CD4-positive, alpha-beta T cell (primary cell): ENCODE measurements around the gene NFE2. TPM values are rescaled to one million over a fixed set of nuclear protein-coding genes. Genes with fewer than 3 reads are reported as not detected.
"Not testable (repeated sequence)": the region's sequence is repeated elsewhere in the genome, so short reads cannot be mapped to it uniquely, and the experiment has no call there.

Experiments used
- ATAC-seq: fragments of 200-7000 bp; cut with Tn5 transposase; one replicate; pipeline ENCODE4 v1.10.0; 2022; ENCODE audit warnings: mild to moderate bottlenecking; ENCODE audit not compliant: poor library complexity
- CTCF ChIA-PET: fragments of 350-600 bp; sonication (Branson Sonifier 250); formaldehyde crosslinking; loops from one replicate; lab custom pipeline; 2021; ENCODE audit warnings: antibody characterized with exemption, inconsistent platforms; lab: Charles Lee
- POLR2A ChIA-PET: fragments of 350-600 bp; sonication (Branson Sonifier 250); formaldehyde crosslinking; loops from one replicate; lab custom pipeline; 2021; ENCODE audit warnings: antibody characterized with exemption, inconsistent platforms; lab: Charles Lee
- DNase-seq, 14 experiments: peaks; one replicate each; pipeline ENCODE4 v3.0.0-alpha.2; 2013 to 2020; ENCODE audit warnings: mixed read lengths in 2 of 14
- H3K27ac ChIP-seq, 2 donors: one replicate each; pipeline versions ENCODE4 v1.5.1 to v1.7.0; 2013; ENCODE audit warnings: low read length in 2 of 2, low read depth in 1 of 2, mild to moderate bottlenecking in 1 of 2
- H3K27me3 ChIP-seq, 2 experiments: 1 replicate in 1 of 2; 2 replicates in 1 of 2; pipeline versions ENCODE4 v1.6.1 to v1.7.0; 2013; ENCODE audit warnings: low read length in 2 of 2, control low read depth in 1 of 2, mild to moderate bottlenecking in 1 of 2, moderate library complexity in 1 of 2; ENCODE audit not compliant: insufficient read depth in 2 of 2, control insufficient read depth in 1 of 2
- H3K36me3 ChIP-seq: one replicate; pipeline ENCODE4 v1.6.1; 2013; ENCODE audit warnings: low read length, control low read depth; ENCODE audit not compliant: insufficient read depth
- H3K4me1 ChIP-seq: one replicate; pipeline ENCODE4 v1.6.1; 2013; ENCODE audit warnings: low read length, control low read depth; ENCODE audit not compliant: insufficient read depth
- H3K4me3 ChIP-seq: one replicate; pipeline ENCODE4 v1.5.1; 2013; ENCODE audit warnings: mild to moderate bottlenecking, low read length, moderate library complexity
- H3K9me3 ChIP-seq, 2 experiments: 1 replicate in 1 of 2; 2 replicates in 1 of 2; pipeline versions ENCODE4 v1.6.1 to v1.7.0; 2013; ENCODE audit warnings: low read length in 2 of 2, mild to moderate bottlenecking in 2 of 2, control low read depth in 1 of 2, moderate library complexity in 1 of 2; ENCODE audit not compliant: control insufficient read depth in 1 of 2, insufficient read depth in 1 of 2
- H3K27ac Mint-ChIP-seq: one replicate; pipeline ENCODE4 v1.8.0; 2020; ENCODE audit warnings: mixed read lengths
- H3K27me3 Mint-ChIP-seq: one replicate; pipeline ENCODE4 v1.8.0; 2021; ENCODE audit warnings: mixed read lengths
- H3K36me3 Mint-ChIP-seq: one replicate; pipeline ENCODE4 v1.8.0; 2021; ENCODE audit warnings: low read depth, mixed read lengths
- H3K4me1 Mint-ChIP-seq: one replicate; pipeline ENCODE4 v1.8.0; 2021; ENCODE audit warnings: low read depth, mixed read lengths
- H3K4me3 Mint-ChIP-seq: one replicate; pipeline ENCODE4 v1.8.0; 2020; ENCODE audit warnings: mild to moderate bottlenecking, mixed read lengths
- H3K9me3 Mint-ChIP-seq: one replicate; pipeline ENCODE4 v1.8.0; 2020; ENCODE audit warnings: mixed read lengths
- intact Hi-C, 2 experiments: fragments of 100-400 bp; cut with DNase I in 1 of 2; cut with micrococcal nuclease in 1 of 2; formaldehyde crosslinking; loops; one replicate each; pipeline versions ENCODE4 v1.15.1 to v1.9.0; 2023 to 2025; cut with DNase I, micrococcal nuclease
- total RNA-seq, 174 experiments: library from RNA in 2 of 174; stranded (reverse) in 2 of 174; gene quantifications; one replicate each; pipeline ENCODE4 v1.2.3 and lab custom pipeline; 2021 to 2026
- TF ChIP-seq, protein P1 (sequence below): fragments of 200-600 bp; IDR thresholded peaks from one replicate; pipeline ENCODE4 v1.8.0; 2022; ENCODE audit warnings: antibody characterized with exemption, mild to moderate bottlenecking

The NFE2 gene
- total RNA-seq, 2 experiments from 2014 or later, result 0.20 TPM; not detected in 1

GRCh38 chr12:54328595-54329337, 28.0 kb upstream of the NFE2 start:
- peaks cover 4% of the 10 kb centered on the region for H3K36me3 ChIP-seq
- H3K27ac ChIP-seq, result no peak overlapping the region
- no peaks in the 10 kb centered on the region for H3K27me3 ChIP-seq
- peaks cover 63% of the 10 kb centered on the region for H3K4me1 Mint-ChIP-seq
- POLR2A ChIA-PET, result interaction anchor here (1.2 to 2.8 kb wide), 2 partner anchors 30 to 49 kb away, joined by 5 to 8 read pairs; partner anchors contain the start of genes CBX5 and HNRNPA1
- H3K27me3 Mint-ChIP-seq, result no peaks in the 10 kb centered on the region
- no peak for ATAC-seq
- H3K4me3 ChIP-seq, result no peak overlapping the region
- TF ChIP-seq, protein P1, sequence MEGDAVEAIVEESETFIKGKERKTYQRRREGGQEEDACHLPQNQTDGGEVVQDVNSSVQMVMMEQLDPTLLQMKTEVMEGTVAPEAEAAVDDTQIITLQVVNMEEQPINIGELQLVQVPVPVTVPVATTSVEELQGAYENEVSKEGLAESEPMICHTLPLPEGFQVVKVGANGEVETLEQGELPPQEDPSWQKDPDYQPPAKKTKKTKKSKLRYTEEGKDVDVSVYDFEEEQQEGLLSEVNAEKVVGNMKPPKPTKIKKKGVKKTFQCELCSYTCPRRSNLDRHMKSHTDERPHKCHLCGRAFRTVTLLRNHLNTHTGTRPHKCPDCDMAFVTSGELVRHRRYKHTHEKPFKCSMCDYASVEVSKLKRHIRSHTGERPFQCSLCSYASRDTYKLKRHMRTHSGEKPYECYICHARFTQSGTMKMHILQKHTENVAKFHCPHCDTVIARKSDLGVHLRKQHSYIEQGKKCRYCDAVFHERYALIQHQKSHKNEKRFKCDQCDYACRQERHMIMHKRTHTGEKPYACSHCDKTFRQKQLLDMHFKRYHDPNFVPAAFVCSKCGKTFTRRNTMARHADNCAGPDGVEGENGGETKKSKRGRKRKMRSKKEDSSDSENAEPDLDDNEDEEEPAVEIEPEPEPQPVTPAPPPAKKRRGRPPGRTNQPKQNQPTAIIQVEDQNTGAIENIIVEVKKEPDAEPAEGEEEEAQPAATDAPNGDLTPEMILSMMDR, result no peak
- H3K4me1 ChIP-seq, result peaks cover 56% of the 10 kb centered on the region
- intact Hi-C loops, result no loop called here
- H3K9me3 Mint-ChIP-seq, result no peaks in the 10 kb centered on the region
- no peaks in the 10 kb centered on the region for H3K9me3 ChIP-seq
- CTCF ChIA-PET, result interaction anchor here (2.2 kb wide), 1 partner anchor 51 kb away, joined by 6 read pairs; no protein-coding TSS in a partner anchor
- peak overlapping the region; percentile 80 for H3K4me3 Mint-ChIP-seq
- peak overlapping the region; percentile 74 for H3K27ac Mint-ChIP-seq
- peaks cover 20% of the 10 kb centered on the region for H3K36me3 Mint-ChIP-seq
- DNase-seq, result no peak

GRCh38 chr12:54325442-54326109, 24.8 kb upstream of the NFE2 start:
- peaks cover 20% of the 10 kb centered on the region for H3K36me3 Mint-ChIP-seq
- peak overlapping the region; percentile 92 for H3K4me3 Mint-ChIP-seq
- H3K27ac Mint-ChIP-seq, result peak overlapping the region; percentile 93
- DNase-seq, result peak in 1 of 14 experiments; percentile 29
- CTCF ChIA-PET, result interaction anchor here (0.6 to 2.2 kb wide), 17 partner anchors 8 to 172 kb away, joined by 3 to 16 read pairs (median 6); partner anchors contain the start of genes CBX5, GTSF1 and NCKAP1L
- not testable (repeated sequence) for H3K9me3 Mint-ChIP-seq, ATAC-seq, H3K36me3 ChIP-seq, H3K27me3 ChIP-seq, H3K9me3 ChIP-seq, H3K27me3 Mint-ChIP-seq
- H3K27ac ChIP-seq, result peak overlapping the region; percentile 67 to 78
- peaks cover 43% of the 10 kb centered on the region for H3K4me1 Mint-ChIP-seq
- H3K4me1 ChIP-seq, result peaks cover 30% of the 10 kb centered on the region
- intact Hi-C loops, result loop anchor here (1.0 to 2.0 kb wide), 3 partner anchors 34 to 45 kb away; partner anchors contain the start of genes CBX5 (in 2 of the 2) and HNRNPA1 (in 2 of the 2)
- H3K4me3 ChIP-seq, result peak overlapping the region; percentile 76
- POLR2A ChIA-PET, result interaction anchor here (0.5 to 2.5 kb wide), 29 partner anchors 8 to 1422 kb away, joined by 3 to 76 read pairs (median 5); partner anchors contain the start of genes CBX5, EIF4B, HNRNPA1 and NCKAP1L

- H3K36me3 Mint-ChIP-seq, result peaks cover 13% of the 10 kb centered on the region
- ChIA-PET POLR2A (interaction anchor here (0.5 to 2.5 kb wide), 30 partner anchors 8 to 1423 kb away, joined by 3 to 76 read pairs (median 4); partner anchors contain the start of genes CBX5, EIF4B, HNRNPA1 and NCKAP1L), CTCF (interaction anchor here (0.6 to 2.2 kb wide), 16 partner anchors 9 to 173 kb away, joined by 3 to 16 read pairs (median 6); partner anchors contain the start of genes CBX5, GTSF1 and NCKAP1L)
- Histone ChIP-seq H3K4me1 (peaks cover 22% of the 10 kb centered on the region), H3K36me3 (no peaks in the 10 kb centered on the region), H3K4me3 (peak within 1 kb of the TSS; percentile 76), H3K27me3 (no peaks in the 10 kb centered on the region), H3K27ac (peak within 1 kb of the TSS; percentile 67 to 78), H3K9me3 (no peaks in the 10 kb centered on the region)
- H3K27ac Mint-ChIP-seq, result peak within 1 kb of the TSS; percentile 93
- peak within 1 kb of the TSS; percentile 92 for H3K4me3 Mint-ChIP-seq
- TF ChIP-seq, protein P1, result peak; percentile 88
- H3K9me3 Mint-ChIP-seq, result no peaks in the 10 kb centered on the region
- H3K4me1 Mint-ChIP-seq, result peaks cover 36% of the 10 kb centered on the region
- no peaks in the 10 kb centered on the region for H3K27me3 Mint-ChIP-seq
- intact Hi-C loops, result loop anchor here (1.0 to 2.0 kb wide), 3 partner anchors 34 to 45 kb away; partner anchors contain the start of genes CBX5 (in 2 of the 2) and HNRNPA1 (in 2 of the 2)
- DNase-seq (peak; percentile 84 to 99 (median 90)), ATAC-seq (peak; percentile 94)
These were observed 24.0 kb upstream of the NFE2 start, which contains the start of gene COPZ1 for GRCh38 chr12:54324617-54325441. Gene COPZ1 (plus strand): TSS chr12:54325131. CDS start chr12:54325164, 33 bp downstream.
